LHCN-M2 (cell line): ENCODE data around the gene SLC26A1. TPM values are rescaled to one million over a fixed set of nuclear protein-coding genes. Genes with fewer than 3 reads are reported as not detected.

Experiments
- DNase-seq: peaks from one replicate; pipeline ENCODE4 v3.0.0-alpha.2; 2012; ENCODE audit warnings: low read depth
- total RNA-seq: library from RNA; depleted of rRNA; stranded (reverse); fragments of >200 nt; gene quantifications from 2 replicates; pipeline ENCODE4 v1.2.3, GENCODE V29; 2014

Gene SLC26A1
- total RNA-seq, 1 experiment from 2014 or later, result not detected

DNA sequence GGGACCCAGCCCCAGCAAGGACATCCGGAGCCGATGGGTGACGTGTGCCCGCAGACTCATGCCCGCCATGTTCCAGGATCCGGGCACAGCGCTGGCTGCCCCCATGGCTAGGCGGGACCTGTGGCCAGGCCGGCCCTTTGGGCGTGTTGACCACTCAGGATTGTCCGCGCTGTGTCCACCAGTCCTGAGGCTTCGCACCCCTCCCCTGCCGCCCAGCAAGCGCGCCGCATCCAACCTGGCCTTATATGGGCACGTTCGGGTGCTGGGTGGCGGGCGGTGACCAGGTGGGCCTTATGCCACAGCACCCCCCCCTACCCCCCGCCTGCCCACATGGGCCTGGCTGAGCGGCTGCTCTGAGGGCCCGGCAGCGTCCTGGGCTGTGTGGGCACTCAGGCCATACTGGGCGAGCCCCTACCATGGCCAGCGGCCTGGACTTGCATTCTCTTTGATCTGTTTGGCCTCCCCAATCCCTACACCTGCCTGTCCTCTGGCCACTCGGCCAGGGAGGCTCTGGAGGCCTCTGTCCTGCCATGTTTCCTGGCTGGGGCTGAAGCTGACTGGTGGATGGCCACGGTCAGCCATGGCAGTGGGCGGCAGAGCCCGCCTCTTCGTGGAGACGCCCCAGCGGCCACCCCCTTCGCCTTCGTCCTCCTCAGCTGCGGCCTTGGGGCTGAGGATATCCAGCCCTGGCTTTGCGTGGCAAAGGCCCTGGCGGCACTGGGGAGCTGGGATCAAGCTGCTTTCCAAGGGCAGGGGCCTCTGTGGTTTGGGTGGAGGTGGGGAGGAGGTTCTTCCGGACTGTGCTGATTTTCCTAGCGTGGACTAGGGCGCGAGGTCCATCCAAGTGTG, 20.2 kb upstream of the SLC26A1 start:
- no peak for DNase-seq

DNA sequence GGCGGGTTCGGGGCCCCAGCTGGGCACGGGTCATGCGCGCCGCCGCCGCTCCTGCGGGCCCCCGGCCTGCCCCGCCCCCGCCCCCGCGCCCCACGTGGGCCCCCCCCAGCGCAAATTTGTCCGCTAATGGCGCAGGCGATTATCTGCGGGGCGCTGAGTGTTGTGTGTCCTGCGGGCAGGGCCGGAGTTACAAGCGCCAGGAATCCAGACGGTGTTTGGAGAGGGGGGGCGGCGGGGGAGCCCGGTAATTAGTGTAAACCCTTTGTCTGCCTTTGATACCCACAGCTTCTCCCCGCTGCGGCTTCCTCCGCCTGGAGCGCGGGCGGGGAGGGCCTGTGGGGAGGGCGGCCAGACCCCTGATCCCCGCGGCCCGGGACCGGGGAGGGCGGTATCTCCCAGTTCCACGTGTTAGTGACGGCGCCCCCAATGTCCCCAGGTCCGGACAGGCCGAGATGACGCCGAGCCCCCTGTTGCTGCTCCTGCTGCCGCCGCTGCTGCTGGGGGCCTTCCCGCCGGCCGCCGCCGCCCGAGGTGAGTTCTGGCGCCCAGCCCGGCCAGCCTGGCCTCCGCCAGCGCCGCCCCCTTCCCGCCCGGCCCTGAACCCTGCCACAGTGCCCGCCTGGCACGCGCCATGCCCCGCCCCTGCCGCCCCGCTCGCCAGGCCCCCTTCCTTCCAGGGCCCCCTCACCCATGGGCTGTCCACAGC, 19.0 kb upstream of the SLC26A1 start:
- DNase-seq, result no peak

DNA sequence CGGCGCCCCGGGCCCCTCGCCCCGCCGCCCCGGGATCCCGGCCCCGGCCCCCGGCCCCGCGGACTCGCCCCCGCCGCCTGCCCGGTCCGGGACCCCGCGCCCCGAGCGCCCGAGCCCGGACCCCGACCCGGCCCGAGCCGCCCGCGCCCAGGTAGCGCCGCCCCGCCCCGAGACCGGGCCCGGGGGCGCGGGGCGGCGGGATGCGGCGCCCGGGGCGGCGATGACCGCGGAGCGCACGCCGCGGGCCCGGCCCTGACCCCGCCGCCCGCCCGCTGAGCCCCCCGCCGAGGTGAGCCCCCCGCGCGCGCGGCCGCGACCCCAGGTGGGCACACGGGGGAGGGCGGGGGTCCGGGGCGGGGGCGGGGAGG, 18.4 kb upstream of the SLC26A1 start:
- no peak for DNase-seq

GRCh38 chr4:1011022-1011665, 17.9 kb upstream of the SLC26A1 start, which contains the start of gene FGFRL1:
TSS of gene FGFRL1 (plus strand) at chr4:1011626. CDS start at chr4:1012486, 860 bp downstream.
- peak; percentile 77 for DNase-seq

DNA sequence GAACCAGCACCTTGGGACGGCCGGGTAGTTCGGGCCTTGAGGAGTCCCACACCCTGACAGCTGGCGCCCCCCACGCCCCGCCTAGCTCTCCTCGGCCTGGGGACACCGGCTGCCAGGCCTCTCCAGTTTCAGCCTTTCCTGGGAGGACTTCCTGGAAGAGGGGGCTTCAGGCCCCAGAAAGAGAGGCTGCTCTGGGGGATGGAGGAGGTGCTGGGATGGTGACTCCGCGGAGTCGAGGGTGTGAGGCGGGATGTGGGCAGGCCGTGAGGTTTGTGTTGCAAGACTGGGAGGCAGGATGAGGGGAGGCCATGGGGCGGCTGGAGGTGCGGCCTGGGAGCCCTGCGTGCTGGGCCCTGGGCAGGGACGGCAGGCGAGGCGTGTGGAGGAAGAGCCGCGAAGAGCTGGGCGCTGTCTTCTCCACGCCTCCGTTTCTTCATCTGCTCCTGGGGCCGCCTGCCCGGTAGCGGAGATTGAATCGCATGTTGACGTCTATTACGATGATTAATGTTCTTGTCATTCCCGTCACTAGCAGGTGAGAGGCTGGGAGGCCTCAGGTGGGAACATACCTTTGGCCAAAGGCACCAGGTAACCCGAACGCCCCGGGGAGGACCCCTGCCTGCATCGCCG, 17.3 kb upstream of the SLC26A1 start:
- DNase-seq, result peak; percentile 71

GRCh38 chr4:1009542-1010394, 16.6 kb upstream of the SLC26A1 start:
- DNase-seq, result peak; percentile 39

DNA sequence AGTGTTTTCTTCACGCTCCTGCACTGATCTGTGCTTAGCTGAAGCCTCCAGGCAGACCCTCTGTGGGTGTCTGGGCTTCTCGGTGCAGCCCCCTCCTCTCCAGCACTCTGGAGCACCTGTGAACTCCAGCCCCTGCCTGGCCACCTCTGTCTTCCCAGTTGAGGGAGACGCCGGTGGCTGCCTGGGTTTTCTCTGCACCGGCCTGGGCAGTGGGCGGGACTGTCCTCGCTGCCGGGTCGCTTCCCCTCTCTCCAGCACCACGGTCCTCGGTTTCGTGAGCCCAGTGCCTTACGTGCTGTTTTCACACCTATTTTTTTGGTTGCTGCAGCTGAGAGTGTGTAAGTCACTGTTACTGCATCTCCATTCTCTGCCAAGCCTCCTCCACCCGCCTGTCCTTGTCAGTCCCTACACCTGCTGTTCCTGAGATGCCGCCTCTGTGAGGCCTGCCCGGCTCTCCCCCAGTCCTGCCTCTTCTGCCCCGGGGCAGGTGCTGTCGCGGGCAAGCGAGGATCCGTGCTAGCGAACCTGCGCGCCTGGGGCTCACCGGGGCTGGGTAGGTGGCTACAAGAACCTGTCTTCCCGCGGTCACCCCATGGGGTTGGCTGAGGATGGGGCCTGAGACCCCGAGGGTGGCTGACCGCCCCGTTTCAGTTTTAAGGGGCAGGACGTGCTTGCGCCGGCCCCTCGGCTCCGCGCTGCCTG, 15.8 kb upstream of the SLC26A1 start:
- DNase-seq, result no peak

DNA sequence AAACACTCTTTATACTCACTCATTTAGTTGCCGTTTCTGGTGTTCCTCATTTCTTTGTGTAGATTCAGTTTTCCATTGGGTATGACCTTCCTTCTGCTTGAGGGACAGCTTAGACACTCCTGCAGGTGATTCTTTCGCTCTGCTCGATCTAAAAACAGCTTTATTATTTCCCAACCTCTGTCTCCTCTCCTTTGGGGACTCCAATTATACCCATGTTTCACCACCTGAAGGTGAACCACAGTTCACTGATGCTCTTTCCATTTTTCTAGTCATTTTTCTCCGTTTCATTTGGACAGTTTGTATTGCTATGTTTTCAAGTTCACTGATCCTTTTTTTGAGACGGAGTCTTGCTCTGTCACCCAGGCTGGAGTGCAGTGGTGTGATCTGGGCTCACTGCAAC, 13.7 kb upstream of the SLC26A1 start:
- no peak for DNase-seq

DNA sequence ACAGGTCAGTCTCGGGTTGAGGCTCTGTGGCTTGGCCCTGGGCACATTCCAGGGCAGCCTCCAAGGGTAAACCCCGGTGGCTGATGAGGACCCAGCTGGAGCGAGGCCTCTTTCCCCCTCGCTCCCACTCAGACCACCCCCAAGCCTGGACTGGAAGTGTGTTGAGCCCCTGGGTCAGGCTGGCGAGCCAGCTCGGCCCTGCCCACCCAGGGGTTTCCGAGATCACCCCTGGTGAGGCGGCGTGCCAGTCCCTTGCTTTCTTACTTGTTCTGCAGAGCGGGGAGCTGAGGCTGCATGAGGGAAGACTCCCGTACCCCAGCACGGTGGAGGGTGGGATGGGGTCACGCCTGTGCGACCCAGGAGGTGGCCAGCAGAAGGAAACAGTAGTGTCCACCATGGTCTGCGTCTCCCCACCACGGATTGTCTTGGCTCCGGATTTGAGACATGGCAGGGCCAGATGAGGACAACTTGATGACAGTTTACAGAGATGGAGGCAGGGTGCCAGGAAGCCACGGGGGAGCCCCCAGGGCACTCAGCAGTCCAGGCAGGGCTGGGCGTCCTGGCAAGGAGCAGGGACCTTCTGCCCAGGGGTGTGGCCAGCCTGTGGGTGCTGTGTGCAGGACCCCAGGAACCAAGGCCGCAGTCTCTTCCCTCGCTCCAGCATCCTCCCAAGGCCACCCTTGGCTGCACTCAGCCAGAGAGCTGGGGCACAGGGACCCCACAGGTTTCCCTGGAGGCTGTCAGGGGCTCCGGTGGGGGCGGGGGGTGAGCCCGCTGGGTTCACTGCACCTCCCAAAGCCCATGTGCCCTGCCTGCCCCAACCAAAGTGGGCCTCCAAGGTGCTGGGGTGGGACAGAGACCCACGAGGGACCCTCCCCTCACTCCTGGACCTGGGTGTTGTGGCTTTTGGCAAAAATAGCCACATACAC, 11.6 kb upstream of the SLC26A1 start:
- no peak for DNase-seq

GRCh38 chr4:1004071-1004418, 10.8 kb upstream of the SLC26A1 start:
- DNase-seq, result no peak

DNA sequence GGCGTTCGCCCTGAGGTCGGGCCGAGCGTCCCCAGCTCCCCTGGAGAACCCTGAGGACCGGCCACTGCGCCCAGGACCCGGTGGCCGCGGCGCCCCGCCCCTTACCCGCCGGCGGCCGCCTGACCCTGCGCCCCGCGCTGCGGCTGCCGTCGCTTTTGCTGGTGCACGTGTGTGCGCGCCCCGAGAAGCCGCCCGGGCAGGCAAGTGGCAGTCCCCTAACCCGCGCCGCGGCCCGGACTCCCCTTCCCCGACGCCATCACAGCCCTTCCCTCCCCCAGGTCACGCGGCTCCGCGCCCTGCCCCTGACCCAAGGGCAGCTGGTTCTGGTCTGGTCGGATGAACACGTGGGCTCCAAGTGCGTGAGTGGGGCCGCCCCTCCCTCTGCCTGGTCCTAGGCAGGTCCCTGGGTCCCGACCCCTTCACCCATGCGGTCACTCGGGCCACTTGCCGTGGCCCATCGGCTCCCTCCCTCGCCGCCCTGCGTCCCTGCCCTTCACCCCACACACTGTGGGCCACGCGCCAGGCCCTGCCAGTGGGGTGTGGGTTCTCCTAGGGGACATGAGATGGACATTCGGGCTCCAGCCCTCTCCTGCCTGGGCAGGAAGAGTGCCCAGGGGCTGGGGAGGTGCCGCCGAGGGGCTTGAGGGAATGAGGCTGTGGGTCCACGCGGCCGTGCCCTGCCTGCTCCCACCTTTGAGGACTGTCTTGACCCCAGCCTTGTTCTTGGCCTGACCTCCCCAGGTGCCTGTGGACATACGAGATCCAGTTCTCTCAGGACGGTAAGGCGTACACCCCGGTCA, 10.3 kb upstream of the SLC26A1 start:
- no peak for DNase-seq

- no peak for DNase-seq
These were observed 9.5 kb upstream of the SLC26A1 start for GRCh38 chr4:1002631-1003251.

- no peak for DNase-seq
These were observed 9.0 kb upstream of the SLC26A1 start for GRCh38 chr4:1002131-1002630.

DNA sequence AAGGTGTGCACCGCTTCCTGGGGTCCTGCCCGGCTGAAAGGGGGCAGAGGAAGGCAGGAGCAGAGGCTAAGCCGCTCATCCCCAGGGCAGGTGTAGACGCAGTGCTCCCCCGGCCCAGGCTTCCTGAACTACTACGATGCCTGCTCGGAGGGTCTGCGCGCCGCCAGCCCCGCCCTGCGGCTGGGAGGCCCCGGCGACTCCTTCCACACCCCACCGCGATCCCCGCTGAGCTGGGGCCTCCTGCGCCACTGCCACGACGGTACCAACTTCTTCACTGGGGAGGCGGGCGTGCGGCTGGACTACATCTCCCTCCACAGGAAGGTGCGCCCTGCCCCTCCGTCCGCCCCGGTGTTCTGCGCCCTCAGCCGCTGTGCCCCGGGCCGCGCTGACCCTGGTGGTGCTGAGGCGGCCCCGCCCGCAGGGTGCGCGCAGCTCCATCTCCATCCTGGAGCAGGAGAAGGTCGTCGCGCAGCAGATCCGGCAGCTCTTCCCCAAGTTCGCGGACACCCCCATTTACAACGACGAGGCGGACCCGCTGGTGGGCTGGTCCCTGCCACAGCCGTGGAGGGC, 8.4 kb upstream of the SLC26A1 start:
- DNase-seq, result no peak

DNA sequence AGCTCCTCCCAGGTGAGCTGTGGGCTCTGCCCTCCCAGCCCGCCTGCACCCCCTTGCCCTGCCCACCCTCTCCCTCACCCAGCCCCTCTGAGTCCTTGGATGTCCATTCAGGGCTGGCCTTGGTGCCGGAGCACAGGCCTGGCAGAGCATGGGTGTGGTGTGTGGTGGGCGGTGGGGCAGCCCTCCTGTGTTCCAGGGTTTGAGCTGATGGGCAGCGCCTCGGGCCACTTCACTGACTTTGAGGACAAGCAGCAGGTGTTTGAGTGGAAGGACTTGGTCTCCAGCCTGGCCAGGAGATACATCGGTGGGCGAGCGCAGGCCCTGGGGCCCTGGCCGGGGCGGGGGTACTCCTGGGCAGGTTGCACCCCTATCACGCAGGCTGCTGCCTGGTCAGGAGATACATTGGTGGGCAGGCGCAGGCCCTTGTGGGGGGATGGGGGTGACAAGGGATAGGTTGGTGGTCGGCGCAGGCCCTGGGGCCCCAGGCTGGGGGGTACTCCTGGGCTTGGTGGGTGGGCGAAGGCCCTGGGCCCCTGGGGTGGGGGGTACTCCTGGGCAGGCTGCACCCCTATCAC, 7.6 kb upstream of the SLC26A1 start:
- no peak for DNase-seq

DNA sequence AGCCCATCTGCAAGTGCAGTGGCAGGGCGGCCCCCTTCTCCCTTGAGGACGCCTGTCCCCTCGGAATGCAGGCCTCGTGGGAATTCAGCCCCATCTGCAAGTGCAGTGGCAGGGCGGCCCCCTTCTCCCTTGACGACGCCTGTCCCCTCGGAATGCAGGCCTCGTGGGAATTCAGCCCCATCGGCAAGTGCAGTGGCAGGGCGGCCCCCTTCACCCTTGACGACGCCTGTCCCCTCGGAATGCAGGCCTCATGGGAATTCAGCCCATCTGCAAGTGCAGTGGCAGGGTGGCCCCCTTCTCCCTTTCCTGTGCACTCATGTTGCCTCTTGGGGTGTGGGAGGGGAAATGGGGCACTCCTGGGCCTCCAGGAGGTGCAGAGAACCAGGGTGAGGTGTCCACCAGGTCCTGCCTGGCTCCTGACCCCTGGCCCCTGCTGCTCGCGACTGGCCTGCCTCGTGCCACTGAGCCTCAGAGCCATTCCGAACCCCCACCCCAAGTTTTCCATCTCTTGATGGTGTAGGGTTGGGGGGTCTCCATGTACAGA, 6.8 kb upstream of the SLC26A1 start:
- no peak for DNase-seq
